HL-60/S4 (cell line): ENCODE measurements around the gene TFDP1.
"Not testable (repeated sequence)": the region's sequence is repeated elsewhere in the genome, so short reads cannot be mapped to it uniquely, and the experiment has no call there.

Source experiments
- in situ Hi-C: fragments of 300-500 bp; cut with MboI; formaldehyde crosslinking; loops from 2 replicates; pipeline ENCODE4 v1.14.3; 2022; ENCODE audit warnings: low sequenced_read_pairs

TFDP1 gene

DNA sequence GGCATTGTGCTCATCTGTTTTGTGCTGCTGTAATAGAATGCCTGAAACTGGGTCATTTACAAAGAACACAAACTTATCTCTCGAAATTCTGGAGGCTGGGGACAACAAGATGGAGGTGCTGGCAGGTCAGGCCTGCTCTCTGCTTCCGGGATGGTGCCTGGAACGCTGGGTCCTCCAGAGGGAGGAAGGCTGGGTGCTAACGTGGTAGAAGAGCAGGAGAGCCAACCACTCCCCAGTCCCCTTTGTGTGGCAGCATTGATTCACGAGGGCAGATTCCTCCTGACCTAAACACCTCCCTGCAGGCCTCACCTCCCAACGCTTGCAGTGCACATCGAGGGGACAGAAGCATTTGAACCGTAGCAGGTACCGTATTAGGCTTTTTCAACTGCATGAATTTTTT is 34.1 kb upstream of the TFDP1 start:
- in situ Hi-C loops, result no loop called here

DNA sequence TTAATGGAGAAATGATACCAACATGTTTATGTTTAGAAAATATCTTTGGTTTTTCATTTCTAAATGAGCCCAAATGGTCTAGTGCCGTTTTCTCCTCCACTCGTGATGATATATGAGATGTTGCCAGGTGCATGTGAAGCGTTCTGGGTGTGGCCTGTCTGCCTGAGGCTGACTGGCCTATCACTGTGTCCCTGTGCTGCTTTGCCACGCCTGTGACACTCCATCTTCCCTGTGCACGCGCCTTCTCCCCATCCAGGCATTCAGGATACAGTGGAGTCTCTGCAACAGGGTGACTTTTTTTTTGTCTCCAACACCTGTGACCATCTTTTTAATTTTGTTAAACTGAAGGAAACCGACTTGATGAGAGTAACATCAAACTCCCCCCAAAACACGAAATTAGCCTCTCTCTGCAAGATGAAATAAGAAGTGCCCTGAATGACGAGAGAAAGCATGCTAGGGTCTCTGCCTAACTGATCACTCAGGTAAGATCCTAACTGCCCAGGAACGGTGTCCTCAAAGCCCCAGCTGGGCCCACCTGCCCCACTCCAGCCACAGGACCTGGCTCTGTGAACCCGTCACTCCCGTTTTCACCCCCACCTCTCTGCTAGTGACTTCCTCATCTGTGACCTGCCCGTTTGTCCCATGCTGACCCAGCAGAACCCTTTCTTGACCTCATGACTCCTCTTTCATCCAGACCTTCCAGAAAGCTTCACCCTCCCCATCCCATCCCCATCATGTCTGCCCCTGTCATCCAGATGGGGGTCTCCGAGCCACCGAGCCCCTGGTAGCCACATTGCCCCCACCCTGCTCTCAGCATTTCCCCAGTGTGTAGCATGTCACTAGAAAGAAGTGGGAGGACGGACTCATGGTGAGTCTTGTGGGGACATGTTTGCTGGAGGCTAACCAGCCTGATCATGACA is 33.2 kb upstream of the TFDP1 start:
- in situ Hi-C loops, result no loop called here

- in situ Hi-C loops, result no loop called here
Observed at GRCh38 chr13:113552079-113552478, 32.5 kb upstream of the TFDP1 start.

DNA sequence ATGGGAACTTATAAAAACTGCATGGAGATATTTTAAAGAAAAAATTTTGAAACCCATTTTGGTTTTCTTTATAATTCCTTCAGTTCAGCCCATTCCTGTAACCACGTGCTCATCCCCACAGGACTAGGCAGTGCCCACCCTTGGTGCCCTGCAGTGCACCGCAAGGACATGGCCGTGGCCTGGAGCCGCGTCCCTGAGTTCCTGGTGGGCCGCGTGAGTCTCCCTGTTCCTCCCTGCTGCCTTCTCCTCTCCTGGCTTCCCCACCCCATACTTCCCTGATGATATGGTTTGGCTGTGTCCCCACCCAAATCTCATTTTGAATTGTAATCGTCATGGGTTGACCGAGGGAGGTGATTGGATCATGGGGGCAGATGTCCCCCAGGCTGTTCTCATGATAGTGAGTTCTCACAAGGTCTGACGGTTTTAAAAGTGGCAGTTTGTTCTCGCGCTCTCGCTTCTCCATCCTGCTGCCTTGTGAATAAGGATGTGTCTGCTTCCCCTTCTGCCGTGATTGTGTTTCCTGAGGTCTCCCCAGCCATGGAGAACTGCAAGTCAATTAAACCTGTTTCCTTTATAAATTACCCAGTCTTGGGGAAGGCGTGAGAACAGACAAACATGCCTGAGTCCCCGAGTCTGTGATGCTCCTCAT is 31.6 kb upstream of the TFDP1 start:
- in situ Hi-C loops, result no loop called here

GRCh38 chr13:113553511-113554332 is 30.8 kb upstream of the TFDP1 start:
- in situ Hi-C loops, result no loop called here

DNA sequence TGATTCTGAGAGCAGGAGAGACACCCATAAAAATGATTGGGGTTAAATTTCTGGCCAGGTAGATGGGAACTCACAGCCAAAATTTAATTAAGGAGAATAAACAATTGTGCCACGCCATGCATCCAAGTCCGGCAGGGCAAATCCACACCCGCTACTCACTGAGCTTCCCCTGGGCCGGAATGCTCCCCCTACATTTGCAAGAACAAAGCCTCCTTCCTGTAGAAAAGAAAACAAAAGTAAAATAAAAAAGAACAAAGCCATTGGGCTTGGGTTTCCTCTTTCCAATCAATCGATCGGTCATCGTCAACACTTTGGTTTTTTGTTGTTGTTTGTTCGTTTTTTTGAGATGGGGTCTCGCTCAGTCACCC is 30.2 kb upstream of the TFDP1 start:
- in situ Hi-C loops, result no loop called here

DNA sequence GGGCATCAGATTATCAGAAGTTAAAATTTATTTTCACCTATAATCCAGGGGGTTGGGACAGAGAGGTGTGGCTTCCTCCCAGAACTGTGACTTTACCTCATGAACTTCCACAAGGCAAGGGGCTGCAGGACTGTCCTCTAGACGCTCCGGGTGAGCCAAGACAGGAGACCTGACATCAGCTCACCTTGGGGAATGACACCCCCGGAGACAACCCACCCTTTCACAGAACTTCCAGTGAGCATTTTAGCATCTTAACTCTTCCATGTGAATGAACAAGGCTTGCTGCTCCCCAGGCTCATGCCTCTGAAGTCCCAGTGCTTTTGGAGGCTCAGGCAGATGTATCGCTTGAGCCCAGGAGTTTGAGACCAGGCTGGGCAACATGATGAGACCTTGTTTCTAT is 29.4 kb upstream of the TFDP1 start:
- in situ Hi-C loops, result no loop called here

GRCh38 chr13:113557013-113557412 is 27.5 kb upstream of the TFDP1 start:
- in situ Hi-C loops, result no loop called here

- in situ Hi-C loops, result no loop called here
Observed at GRCh38 chr13:113558461-113558860, 26.1 kb upstream of the TFDP1 start.

DNA sequence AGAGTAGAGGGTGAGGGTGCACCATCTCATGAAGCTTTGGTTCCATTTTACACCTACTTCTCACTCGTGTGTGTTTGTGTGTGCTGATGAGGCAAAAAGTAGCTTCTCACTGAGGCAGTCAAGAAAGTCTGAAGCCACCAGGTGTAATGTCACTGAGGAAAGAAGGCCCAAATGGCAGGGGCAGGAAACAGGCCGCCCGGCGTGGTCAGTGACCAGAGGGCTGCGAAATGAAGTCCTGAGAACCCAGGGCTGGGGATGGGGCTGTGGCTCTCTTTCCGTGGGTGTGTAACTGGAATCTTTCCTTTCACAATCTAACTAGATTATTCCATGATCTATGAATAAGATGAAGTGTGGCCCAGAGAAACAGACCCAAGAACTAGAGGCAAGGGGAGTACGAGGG is 25.5 kb upstream of the TFDP1 start:
- in situ Hi-C loops, result no loop called here

DNA sequence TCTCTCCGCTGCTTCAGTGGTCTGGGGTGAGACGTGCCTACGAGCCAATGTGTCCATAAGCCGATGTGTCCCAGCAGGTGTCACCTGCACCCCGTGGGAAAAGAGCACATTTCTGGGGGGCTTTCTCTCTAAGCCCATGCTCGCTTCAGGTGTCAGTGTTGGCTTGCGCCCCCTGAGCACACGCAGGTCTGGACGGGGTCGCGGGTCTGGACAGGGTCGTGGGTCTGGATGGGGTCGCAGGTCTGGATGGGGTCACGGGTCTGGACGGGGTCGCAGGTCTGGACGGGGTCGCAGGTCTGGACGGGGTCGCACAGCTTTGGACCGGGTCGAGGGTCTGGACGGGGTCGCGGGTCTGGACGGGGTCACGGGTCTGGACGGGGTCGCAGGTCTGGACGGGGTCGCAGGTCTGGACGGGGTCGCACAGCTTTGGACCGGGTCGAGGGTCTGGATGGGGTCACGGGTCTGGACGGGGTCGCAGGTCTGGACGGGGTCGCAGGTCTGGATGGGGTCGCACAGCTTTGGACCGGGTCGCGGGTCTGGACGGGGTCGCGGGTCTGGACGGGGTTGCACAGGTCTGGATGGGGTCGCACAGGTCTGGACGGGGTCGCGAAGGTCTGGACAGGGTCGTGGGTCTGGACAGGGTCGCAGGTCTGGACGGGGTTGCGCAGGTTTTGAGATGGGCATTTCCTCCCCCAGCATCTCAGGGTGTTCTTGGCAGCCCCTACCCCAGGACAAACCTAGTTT is 24.5 kb upstream of the TFDP1 start:
- in situ Hi-C loops, result no loop called here

GRCh38 chr13:113560645-113561416 is 23.7 kb upstream of the TFDP1 start:
- in situ Hi-C loops, result no loop called here

- in situ Hi-C loops, result no loop called here
Observed at GRCh38 chr13:113561417-113562084, 23.0 kb upstream of the TFDP1 start.

DNA sequence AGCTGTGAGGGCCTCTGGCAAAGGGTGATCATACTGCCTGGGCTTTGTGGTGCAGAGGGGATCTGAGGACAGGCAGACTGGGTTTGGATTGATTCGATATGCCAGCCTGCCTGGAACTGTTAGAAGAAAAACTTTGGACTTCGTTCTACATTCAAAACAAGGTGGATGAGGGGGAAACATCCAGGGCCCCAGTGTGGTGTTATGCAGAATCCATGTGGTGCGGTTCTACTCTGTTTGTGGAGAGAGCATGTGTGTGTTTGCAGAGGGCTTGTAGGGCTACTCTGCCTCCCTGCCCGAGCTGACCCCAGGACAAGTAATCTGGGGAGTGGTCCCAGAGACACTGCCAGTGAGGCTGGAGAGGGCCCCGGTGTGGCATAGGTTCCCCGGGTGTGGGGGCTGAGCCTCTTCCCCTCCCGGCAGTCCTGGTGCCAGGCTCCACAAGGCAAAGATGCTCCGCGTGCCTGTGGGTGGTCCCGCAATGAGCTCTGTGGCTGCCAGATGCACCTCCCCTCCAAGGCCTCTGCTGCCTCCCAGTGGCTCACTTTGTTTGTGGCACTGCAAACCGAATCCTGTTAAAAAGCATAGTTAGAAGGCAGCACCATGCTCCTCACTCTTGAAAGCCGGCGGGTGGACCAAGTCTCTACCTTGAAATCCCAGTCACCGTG is 22.3 kb upstream of the TFDP1 start:
- in situ Hi-C loops, result no loop called here

DNA sequence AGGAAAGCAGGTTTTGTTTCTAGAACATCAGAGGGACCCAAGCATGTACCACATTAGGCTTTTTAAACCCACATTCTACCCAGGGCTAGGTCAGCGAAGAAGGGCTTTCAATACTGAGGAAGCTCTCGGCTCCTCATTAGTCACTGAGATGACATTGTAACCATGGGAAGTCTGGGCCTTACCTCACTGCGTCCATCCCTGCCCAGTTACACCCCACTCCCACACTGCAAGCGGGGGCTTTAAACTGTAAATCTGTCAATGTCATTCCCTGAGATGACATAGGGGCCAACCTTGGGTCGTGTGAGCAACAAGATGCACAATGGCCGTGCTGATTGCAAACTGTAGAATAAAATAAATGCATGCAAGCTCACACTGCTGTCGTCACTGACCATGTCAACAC is 21.7 kb upstream of the TFDP1 start:
- in situ Hi-C loops, result no loop called here

GRCh38 chr13:113563511-113563910 is 21.0 kb upstream of the TFDP1 start:
- in situ Hi-C loops, result not testable (repeated sequence)

GRCh38 chr13:113564331-113565023 is 20.1 kb upstream of the TFDP1 start:
- in situ Hi-C loops, result no loop called here

DNA sequence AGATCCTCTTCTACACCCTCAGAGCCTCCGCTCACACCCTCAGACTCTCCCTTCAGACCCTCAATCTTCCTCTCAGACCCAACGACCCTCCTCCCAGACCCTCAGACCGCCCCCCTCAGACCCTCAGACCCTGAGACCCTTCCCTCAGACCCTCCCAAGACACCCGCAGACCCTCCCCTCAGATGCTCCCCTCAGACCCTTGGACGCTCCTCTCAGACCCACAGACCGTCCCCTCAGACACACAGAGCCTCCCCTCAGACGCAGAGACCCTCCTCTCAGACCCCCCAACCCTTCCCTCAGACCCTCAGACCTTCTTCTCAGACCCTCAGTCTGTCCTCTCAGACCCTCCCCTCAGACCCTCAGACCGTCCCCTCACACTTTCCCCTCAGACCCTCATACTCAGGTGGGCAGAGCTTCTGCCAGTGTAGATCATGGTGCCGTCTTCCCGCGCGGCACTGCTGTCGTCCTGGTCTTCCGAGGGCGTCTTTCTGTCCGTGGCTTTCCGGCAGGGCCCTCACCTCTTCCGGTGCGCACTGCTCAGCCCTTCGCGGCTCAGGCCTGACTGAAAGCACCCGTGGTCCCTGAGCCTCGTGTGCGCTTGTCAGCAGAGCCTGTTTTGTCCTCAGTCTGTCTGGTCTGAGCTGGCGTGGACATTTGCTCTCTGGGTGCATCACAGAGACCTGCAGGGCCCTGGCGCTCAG is 18.9 kb upstream of the TFDP1 start:
- in situ Hi-C loops, result no loop called here
